ENCODE data around the gene SH3RF1. TPM values are rescaled to one million over a fixed set of nuclear protein-coding genes. Genes with fewer than 3 reads are reported as not detected.

SH3RF1 gene
- total RNA-seq, 1 experiment from 2014 or later, result 15.3 TPM

GRCh38 chr4:169263791-169264392 is 6.9 kb downstream of the SH3RF1 start:
- Histone ChIP-seq H3K9me3 (ENCODE audit: control insufficient read depth, low read depth, low read length) (no peaks in the 10 kb centered on the region), H3K9ac (ENCODE audit: extremely low read depth, insufficient read length, low read length) (no peak overlapping the region), H2AFZ (ENCODE audit: low read length) (no peak overlapping the region), H3K79me1 (ENCODE audit: insufficient read depth, low read depth, low read length, poor library complexity, severe bottlenecking) (peaks cover 3% of the 10 kb centered on the region), H3K23ac (ENCODE audit: insufficient read length, low read depth, low read length) (no peak overlapping the region), H3K4ac (ENCODE audit: low read depth, low read length) (no peak overlapping the region), H4K8ac (replicated peaks; ENCODE audit: insufficient read length, low read depth, low read length) (no peak overlapping the region), H4K91ac (ENCODE audit: insufficient read length, low read depth, low read length) (no peak overlapping the region), H3K79me2 (ENCODE audit: insufficient read depth, low read length) (peaks cover 5% of the 10 kb centered on the region; the same call in 1 of the 2 replicates), H4K20me1 (ENCODE audit: control insufficient read depth, insufficient read depth, insufficient read length) (no peaks in the 10 kb centered on the region), H3K4me1 (ENCODE audit: insufficient read depth, low read length) (peaks cover 4% of the 10 kb centered on the region; the same call in 1 of the 2 replicates), H3K27me3 (ENCODE audit: insufficient read depth, low read length) (no peaks in the 10 kb centered on the region), H3K18ac (ENCODE audit: insufficient read length, low read depth, low read length) (no peak overlapping the region), H2AK5ac (ENCODE audit: insufficient read length, low read length) (no peak overlapping the region), H2BK15ac (ENCODE audit: low read depth, low read length) (no peak overlapping the region), H2BK12ac (ENCODE audit: insufficient read length, low read depth, low read length) (no peak overlapping the region), H3K14ac (ENCODE audit: insufficient read depth, low read length) (no peak overlapping the region), H3T11ph (ENCODE audit: low read length) (no peak overlapping the region), H3K23me2 (ENCODE audit: insufficient read length, low read depth, low read length, poor library complexity, severe bottlenecking) (peaks cover 3% of the 10 kb centered on the region), H3K56ac (ENCODE audit: insufficient read length, low read depth, low read length) (no peak overlapping the region), H2BK20ac (ENCODE audit: low read depth, low read length, poor library complexity, severe bottlenecking) (no peak overlapping the region), H4K5ac (ENCODE audit: insufficient read length, low read depth, low read length) (no peak overlapping the region), H3K27ac (ENCODE audit: insufficient read length, low read depth, low read length) (no peak overlapping the region), H2BK5ac (ENCODE audit: insufficient read length, low read length) (no peak overlapping the region), H2BK120ac (ENCODE audit: low read depth, low read length, poor library complexity, severe bottlenecking) (no peak overlapping the region), H3K4me2 (ENCODE audit: insufficient read depth, insufficient read length, low read length) (no peak overlapping the region)
- Mint-ChIP-seq H3K36me3 (ENCODE audit: insufficient read depth in 1 of 3, low read depth in 3 of 3) (peaks cover 22 to 30% (median 23%) of the 10 kb centered on the region in 3 experiments), H3K9me3 (no peaks in the 10 kb centered on the region; a peak in 1 of 5 replicates), H3K4me3 (no peak overlapping the region), H3K27ac (no peak overlapping the region), H3K4me1 (peaks cover 37 to 44% of the 10 kb centered on the region in 2 experiments), H3K27me3 (ENCODE audit: low read depth) (no peaks in the 10 kb centered on the region)
- no CpG with 5 or more reads among the region's 1 CpG for WGBS (ENCODE audit: extremely low coverage, insufficient read length, low lambda C conversion rate)
- no peak for TF ChIP-seq CTCF (conservative IDR thresholded peaks at IDR 0.05)
- DNase-seq, result no peak

Measured in H9 (cell line).